ENCODE measurements around the gene HPDL.

DNA sequence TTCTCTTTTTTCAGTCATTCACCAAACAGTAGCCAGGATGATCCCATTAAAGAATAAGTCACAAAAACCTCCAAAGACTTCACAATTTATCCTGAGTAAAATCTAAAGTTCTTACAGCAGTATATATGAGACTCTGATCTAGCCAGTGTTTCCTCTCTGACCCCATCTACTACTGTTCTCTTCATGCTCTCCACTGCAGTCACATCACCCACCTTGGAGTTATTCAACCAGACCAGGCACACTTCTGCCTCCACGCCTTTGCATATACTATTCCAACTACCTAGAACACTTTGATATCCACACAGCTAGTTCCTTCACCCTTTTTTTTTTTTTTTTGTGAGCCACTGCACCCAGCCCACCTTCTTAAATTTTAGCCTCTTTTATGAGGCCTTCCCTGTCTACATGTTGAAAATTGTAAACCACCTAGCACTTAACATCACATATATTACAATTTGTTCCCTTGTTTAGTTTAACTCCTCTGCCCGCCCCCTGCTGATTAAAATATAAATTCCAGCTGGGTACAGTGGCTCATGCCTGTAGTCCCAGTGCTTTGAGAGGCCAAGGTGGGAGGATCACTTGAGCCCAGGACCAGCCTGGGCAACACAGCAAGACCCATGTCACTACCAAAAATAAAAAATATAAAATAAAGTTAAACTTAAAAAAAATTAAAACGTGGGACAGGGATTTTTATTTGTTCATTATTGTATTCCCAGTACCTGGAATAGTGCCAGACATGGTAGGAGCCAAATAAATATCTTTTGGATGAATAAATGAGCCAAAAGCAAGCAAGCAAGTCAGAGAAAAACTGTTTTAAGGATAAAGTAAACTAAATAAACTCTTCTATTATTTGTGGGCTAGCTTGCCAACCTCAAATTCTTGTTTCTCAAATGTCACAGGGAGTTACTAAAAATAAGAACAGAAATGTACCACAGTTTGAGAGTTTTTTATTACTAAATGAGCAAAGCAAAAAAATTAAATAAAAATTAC lies 48.7 kb downstream of the HPDL start:
- TF ChIP-seq, protein P1, sequence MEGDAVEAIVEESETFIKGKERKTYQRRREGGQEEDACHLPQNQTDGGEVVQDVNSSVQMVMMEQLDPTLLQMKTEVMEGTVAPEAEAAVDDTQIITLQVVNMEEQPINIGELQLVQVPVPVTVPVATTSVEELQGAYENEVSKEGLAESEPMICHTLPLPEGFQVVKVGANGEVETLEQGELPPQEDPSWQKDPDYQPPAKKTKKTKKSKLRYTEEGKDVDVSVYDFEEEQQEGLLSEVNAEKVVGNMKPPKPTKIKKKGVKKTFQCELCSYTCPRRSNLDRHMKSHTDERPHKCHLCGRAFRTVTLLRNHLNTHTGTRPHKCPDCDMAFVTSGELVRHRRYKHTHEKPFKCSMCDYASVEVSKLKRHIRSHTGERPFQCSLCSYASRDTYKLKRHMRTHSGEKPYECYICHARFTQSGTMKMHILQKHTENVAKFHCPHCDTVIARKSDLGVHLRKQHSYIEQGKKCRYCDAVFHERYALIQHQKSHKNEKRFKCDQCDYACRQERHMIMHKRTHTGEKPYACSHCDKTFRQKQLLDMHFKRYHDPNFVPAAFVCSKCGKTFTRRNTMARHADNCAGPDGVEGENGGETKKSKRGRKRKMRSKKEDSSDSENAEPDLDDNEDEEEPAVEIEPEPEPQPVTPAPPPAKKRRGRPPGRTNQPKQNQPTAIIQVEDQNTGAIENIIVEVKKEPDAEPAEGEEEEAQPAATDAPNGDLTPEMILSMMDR (IDR thresholded peaks at IDR 0.05) = no peak
- no peak for TF ChIP-seq POLR2A (IDR thresholded peaks at IDR 0.05)

Data from Peyer's patch (tissue), 4 donors.